VCaP (cell line): ENCODE data around the gene RGL2.
"Not testable (repeated sequence)": the region's sequence is repeated elsewhere in the genome, so short reads cannot be mapped to it uniquely, and the experiment has no call there.

Experiments used
- H3K27ac ChIP-seq: fragments of 450-650 bp; 2 replicates; pipeline ENCODE4 v1.5.1; 2017
- CTCF ChIP-seq: fragments of 450-650 bp; conservative IDR thresholded peaks from 2 replicates; pipeline ENCODE4 v1.5.1; 2017; ENCODE audit warnings: mild to moderate bottlenecking, moderate library complexity

RGL2 gene

GRCh38 chr6:33298773-33299236 is at the start of gene RGL2:
Gene RGL2 (minus strand): TSS chr6:33298942. CDS start chr6:33298610, 332 bp downstream.
- TF ChIP-seq CTCF = no peak
- peak within 1 kb of the TSS; percentile 99 for H3K27ac ChIP-seq

- peak overlapping the region; percentile 74 for H3K27ac ChIP-seq
- TF ChIP-seq CTCF = no peak
Measured at GRCh38 chr6:33347816-33348215, 49.1 kb upstream of the RGL2 start.

GRCh38 chr6:33346972-33347371 is 48.2 kb upstream of the RGL2 start:
- not testable (repeated sequence) for H3K27ac ChIP-seq

- peak overlapping the region; percentile 69 for H3K27ac ChIP-seq
Measured at GRCh38 chr6:33344701-33345697, 46.3 kb upstream of the RGL2 start.

GRCh38 chr6:33343953-33344611 is 45.3 kb upstream of the RGL2 start:
- peak overlapping the region; percentile 69; the same call in 1 of the 2 replicates for H3K27ac ChIP-seq

More at GRCh38 chr6:33344701-33345697, 46.3 kb upstream of the RGL2 start:
- TF ChIP-seq CTCF = peak; percentile 85

GRCh38 chr6:33343606-33343952 is 44.8 kb upstream of the RGL2 start:
- not testable (repeated sequence) for H3K27ac ChIP-seq

More at GRCh38 chr6:33343953-33344611, 45.3 kb upstream of the RGL2 start:
- no peak for TF ChIP-seq CTCF

GRCh38 chr6:33339193-33339592 is 40.5 kb upstream of the RGL2 start:
- TF ChIP-seq CTCF = no peak
- H3K27ac ChIP-seq = no peak overlapping the region

GRCh38 chr6:33336495-33336894 is 37.8 kb upstream of the RGL2 start:
- no peak for TF ChIP-seq CTCF
- H3K27ac ChIP-seq = no peak overlapping the region
